A673 (cell line): Measurements from ENCODE around the gene VAV1.

Source experiments
- EZH2 ChIP-seq: fragments of 200-600 bp; sonication (generic); IDR thresholded peaks from 2 replicates; pipeline ENCODE4 v1.6.1; 2017; ENCODE audit warnings: borderline replicate concordance, low read depth, mild to moderate bottlenecking, mixed read lengths, antibody characterized with exemption, low read length; ENCODE audit not compliant: poor library complexity, severe bottlenecking
- TF ChIP-seq, protein P1 (sequence below): fragments of 300-800, 200-600 bp; sonication (generic); conservative IDR thresholded peaks from 2 replicates; pipeline ENCODE4 v1.5.1; 2017; ENCODE audit warnings: low read depth, mild to moderate bottlenecking, antibody characterized with exemption, low read length, moderate library complexity, mixed read lengths

DNA sequence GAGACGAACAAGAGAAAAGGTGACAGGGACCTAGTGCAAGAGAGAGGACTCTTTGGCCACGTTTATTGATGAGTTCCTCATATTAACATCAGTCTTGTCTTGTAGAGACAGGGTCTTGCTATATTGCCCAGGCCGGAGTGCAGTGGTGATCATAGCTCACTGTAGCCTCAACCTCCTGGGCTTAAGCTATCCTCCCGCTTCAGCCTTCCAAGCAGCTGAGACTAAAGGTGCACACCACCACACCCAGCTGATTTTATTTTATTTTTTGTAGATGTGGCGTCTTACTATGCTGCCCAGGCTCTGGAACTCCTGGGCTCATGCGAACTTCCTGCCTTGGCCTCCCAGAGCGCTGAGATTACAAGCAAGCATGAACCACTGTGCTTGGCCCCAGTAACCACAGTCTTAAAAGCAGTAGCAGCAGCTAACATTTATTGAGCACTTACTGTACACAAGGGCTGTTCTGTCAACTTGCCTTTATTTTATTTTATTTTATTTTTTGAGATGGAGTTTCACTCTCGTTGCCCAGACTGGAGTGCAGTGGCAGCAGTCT lies 4.2 kb upstream of the VAV1 start:
- TF ChIP-seq, protein P1, sequence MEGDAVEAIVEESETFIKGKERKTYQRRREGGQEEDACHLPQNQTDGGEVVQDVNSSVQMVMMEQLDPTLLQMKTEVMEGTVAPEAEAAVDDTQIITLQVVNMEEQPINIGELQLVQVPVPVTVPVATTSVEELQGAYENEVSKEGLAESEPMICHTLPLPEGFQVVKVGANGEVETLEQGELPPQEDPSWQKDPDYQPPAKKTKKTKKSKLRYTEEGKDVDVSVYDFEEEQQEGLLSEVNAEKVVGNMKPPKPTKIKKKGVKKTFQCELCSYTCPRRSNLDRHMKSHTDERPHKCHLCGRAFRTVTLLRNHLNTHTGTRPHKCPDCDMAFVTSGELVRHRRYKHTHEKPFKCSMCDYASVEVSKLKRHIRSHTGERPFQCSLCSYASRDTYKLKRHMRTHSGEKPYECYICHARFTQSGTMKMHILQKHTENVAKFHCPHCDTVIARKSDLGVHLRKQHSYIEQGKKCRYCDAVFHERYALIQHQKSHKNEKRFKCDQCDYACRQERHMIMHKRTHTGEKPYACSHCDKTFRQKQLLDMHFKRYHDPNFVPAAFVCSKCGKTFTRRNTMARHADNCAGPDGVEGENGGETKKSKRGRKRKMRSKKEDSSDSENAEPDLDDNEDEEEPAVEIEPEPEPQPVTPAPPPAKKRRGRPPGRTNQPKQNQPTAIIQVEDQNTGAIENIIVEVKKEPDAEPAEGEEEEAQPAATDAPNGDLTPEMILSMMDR, result no peak
- TF ChIP-seq EZH2, result no peak
